ENCODE measurements around the gene ADAMTSL1.

The ADAMTSL1 gene

DNA sequence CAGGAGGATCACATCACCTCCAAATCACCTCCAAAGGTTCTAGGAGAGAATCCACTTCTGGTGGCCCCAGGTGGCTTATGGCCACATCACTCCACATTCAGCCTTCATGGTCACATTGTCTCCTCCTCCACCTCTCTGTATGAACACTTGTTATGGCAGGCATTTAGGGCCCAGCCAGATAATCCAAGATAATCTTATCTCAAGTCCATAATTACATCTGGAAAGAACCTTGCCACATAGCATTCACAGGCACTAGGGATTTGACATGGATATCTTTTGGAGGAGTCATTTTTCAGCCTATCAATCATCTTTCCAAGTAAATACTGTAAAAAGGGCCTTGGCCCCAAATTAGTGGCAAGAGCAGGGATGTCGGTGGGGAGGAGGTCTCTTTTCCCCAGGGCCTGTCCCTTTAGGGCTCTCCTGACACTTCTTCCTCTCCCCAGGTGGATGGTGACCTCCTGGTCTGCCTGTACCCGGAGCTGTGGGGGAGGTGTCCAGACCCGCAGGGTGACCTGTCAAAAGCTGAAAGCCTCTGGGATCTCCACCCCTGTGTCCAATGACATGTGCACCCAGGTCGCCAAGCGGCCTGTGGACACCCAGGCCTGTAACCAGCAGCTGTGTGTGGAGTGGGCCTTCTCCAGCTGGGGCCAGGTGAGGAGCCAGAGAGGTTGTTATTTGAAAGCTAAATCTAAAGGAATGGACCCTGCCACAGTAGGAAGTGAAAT, 418.2 kb downstream of the ADAMTSL1 start:
- no peak overlapping the region for H3K9ac ChIP-seq (ENCODE audit: low read length)
- no peaks in the 10 kb centered on the region for H3K79me2 ChIP-seq (ENCODE audit: low read length)
- no peak overlapping the region for H3K27ac ChIP-seq (ENCODE audit: low read length)
- no peak for TF ChIP-seq EZH2phosphoT487 (IDR thresholded peaks at IDR 0.05; ENCODE audit: low read depth)
- TF ChIP-seq, protein P1, sequence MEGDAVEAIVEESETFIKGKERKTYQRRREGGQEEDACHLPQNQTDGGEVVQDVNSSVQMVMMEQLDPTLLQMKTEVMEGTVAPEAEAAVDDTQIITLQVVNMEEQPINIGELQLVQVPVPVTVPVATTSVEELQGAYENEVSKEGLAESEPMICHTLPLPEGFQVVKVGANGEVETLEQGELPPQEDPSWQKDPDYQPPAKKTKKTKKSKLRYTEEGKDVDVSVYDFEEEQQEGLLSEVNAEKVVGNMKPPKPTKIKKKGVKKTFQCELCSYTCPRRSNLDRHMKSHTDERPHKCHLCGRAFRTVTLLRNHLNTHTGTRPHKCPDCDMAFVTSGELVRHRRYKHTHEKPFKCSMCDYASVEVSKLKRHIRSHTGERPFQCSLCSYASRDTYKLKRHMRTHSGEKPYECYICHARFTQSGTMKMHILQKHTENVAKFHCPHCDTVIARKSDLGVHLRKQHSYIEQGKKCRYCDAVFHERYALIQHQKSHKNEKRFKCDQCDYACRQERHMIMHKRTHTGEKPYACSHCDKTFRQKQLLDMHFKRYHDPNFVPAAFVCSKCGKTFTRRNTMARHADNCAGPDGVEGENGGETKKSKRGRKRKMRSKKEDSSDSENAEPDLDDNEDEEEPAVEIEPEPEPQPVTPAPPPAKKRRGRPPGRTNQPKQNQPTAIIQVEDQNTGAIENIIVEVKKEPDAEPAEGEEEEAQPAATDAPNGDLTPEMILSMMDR (IDR thresholded peaks at IDR 0.05; ENCODE audit: low read depth, low read length): no peak
- H3K36me3 ChIP-seq (replicated peaks; ENCODE audit: low read depth, low read length): no peaks in the 10 kb centered on the region
- no peak overlapping the region for H3K4me2 ChIP-seq (ENCODE audit: low read length)
- no peak overlapping the region for H2AFZ ChIP-seq (ENCODE audit: low read depth, low read length)
- no peaks in the 10 kb centered on the region for H4K20me1 ChIP-seq (ENCODE audit: insufficient read depth, low read length)
- H3K9me3 ChIP-seq (ENCODE audit: insufficient read depth, low read length): no peaks in the 10 kb centered on the region
- no peaks in the 10 kb centered on the region for H3K27me3 ChIP-seq (ENCODE audit: low read depth, low read length)
- H3K4me3 ChIP-seq (ENCODE audit: low read length): no peak overlapping the region
- H3K4me1 ChIP-seq (ENCODE audit: low read length): peaks cover 23% of the 10 kb centered on the region

DNA sequence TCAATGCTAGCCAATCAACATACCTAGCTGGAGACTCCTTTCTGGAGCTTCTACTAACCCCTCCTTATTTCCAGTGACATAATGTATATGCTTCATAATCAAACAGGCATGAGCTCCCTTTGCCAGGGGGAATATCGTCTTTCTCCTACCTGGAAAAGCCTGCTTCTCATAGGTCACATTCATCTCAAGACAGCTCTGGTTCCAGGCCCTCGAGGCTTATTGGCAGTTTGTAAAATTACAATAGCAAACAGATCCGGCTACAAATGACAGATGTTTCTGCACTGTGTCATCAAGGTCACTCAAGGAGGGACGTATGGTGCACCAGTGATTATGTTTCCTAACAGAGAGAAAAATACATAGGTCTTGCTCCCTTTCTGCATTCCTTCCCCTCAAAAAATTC, 419.1 kb downstream of the ADAMTSL1 start:
- TF ChIP-seq EZH2phosphoT487 (IDR thresholded peaks at IDR 0.05; ENCODE audit: low read depth): no peak
- TF ChIP-seq, protein P1 (IDR thresholded peaks at IDR 0.05; ENCODE audit: low read depth, low read length): no peak
- Histone ChIP-seq H3K4me1 (ENCODE audit: low read length) (peaks cover 23% of the 10 kb centered on the region), H2AFZ (ENCODE audit: low read depth, low read length) (no peak overlapping the region), H3K79me2 (ENCODE audit: low read length) (no peaks in the 10 kb centered on the region), H3K4me3 (ENCODE audit: low read length) (no peak overlapping the region), H3K9me3 (ENCODE audit: insufficient read depth, low read length) (no peaks in the 10 kb centered on the region), H3K27me3 (ENCODE audit: low read depth, low read length) (no peaks in the 10 kb centered on the region), H3K36me3 (replicated peaks; ENCODE audit: low read depth, low read length) (no peaks in the 10 kb centered on the region), H3K4me2 (ENCODE audit: low read length) (no peak overlapping the region), H4K20me1 (ENCODE audit: insufficient read depth, low read length) (no peaks in the 10 kb centered on the region), H3K27ac (ENCODE audit: low read length) (no peak overlapping the region), H3K9ac (ENCODE audit: low read length) (no peak overlapping the region)

DNA sequence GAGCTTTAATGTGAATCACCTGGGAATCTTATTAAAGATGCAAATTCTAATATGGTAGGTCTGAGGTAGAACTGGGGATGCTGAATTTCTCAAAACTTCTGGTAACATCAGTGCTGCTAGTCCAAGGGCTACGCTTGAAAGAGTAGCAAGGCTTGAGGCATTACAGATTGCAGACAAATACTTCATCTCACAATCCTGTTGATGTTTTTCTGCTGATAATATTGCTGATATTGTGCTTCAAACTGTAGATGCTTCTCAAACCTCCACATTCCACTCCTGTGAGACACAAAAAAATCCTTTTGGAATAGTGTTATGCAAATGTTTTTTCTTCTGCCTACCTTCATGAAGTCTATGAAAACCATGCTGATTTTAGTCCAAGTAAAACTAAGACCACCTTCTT, 419.5 kb downstream of the ADAMTSL1 start:
- H2AFZ ChIP-seq (ENCODE audit: low read depth, low read length): no peak overlapping the region
- H3K4me1 ChIP-seq (ENCODE audit: low read length): peaks cover 23% of the 10 kb centered on the region
- no peak overlapping the region for H3K27ac ChIP-seq (ENCODE audit: low read length)
- no peak overlapping the region for H3K4me2 ChIP-seq (ENCODE audit: low read length)
- no peak for TF ChIP-seq EZH2phosphoT487 (IDR thresholded peaks at IDR 0.05; ENCODE audit: low read depth)
- TF ChIP-seq, protein P1 (IDR thresholded peaks at IDR 0.05; ENCODE audit: low read depth, low read length): no peak
- no peaks in the 10 kb centered on the region for H3K79me2 ChIP-seq (ENCODE audit: low read length)
- H3K9ac ChIP-seq (ENCODE audit: low read length): no peak overlapping the region
- H3K36me3 ChIP-seq (replicated peaks; ENCODE audit: low read depth, low read length): no peaks in the 10 kb centered on the region
- no peak overlapping the region for H3K4me3 ChIP-seq (ENCODE audit: low read length)
- H3K9me3 ChIP-seq (ENCODE audit: insufficient read depth, low read length): no peaks in the 10 kb centered on the region
- H3K27me3 ChIP-seq (ENCODE audit: low read depth, low read length): no peaks in the 10 kb centered on the region
- no peaks in the 10 kb centered on the region for H4K20me1 ChIP-seq (ENCODE audit: insufficient read depth, low read length)

DNA sequence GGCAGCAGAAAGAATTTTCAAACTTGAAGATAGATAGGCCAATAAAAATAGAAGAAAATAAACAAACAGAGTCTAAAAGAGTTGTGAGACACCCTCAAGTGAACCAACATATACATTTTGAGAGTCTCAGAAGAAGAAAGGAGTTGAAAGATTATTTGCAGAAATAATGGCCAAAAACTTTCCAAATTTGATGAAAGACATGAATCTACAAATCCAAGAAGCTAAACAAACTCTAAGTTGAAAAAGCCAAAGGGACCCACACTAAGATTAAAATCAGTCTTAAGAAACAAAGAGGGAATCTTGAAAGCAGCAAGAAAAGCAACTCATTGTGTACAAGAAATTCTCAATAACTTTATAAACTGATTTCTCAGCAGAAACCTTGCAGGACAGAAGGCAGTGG, 422.1 kb downstream of the ADAMTSL1 start:
- Histone ChIP-seq H3K27ac (ENCODE audit: low read length) (no peak overlapping the region), H3K27me3 (ENCODE audit: low read depth, low read length) (peaks cover 2% of the 10 kb centered on the region; the same call in 1 of the 2 replicates), H3K9me3 (ENCODE audit: insufficient read depth, low read length) (no peaks in the 10 kb centered on the region), H3K9ac (ENCODE audit: low read length) (no peak overlapping the region), H2AFZ (ENCODE audit: low read depth, low read length) (no peak overlapping the region), H3K79me2 (ENCODE audit: low read length) (no peaks in the 10 kb centered on the region), H4K20me1 (ENCODE audit: insufficient read depth, low read length) (no peaks in the 10 kb centered on the region), H3K36me3 (replicated peaks; ENCODE audit: low read depth, low read length) (no peaks in the 10 kb centered on the region), H3K4me2 (ENCODE audit: low read length) (no peak overlapping the region), H3K4me3 (ENCODE audit: low read length) (no peak overlapping the region), H3K4me1 (ENCODE audit: low read length) (peaks cover under 1% of the 10 kb centered on the region; the same call in 1 of the 2 replicates)
- TF ChIP-seq, protein P1 (IDR thresholded peaks at IDR 0.05; ENCODE audit: low read depth, low read length): no peak
- TF ChIP-seq EZH2phosphoT487 (IDR thresholded peaks at IDR 0.05; ENCODE audit: low read depth): no peak

Data from OCI-LY3 (cell line).